GM12878 (cell line): ENCODE data around the gene LBH. TPM values are rescaled to one million over a fixed set of nuclear protein-coding genes. Genes with fewer than 3 reads are reported as not detected.

Experiments
- ASH2L ChIP-seq: fragments of 300-600, 200-600 bp; sonication (generic); IDR thresholded peaks from 2 replicates; pipeline ENCODE4 v1.6.1; 2017; ENCODE audit warnings: low read depth, mild to moderate bottlenecking, borderline replicate concordance
- BACH1 ChIP-seq: fragments of 450-650 bp; IDR thresholded peaks from 2 replicates; pipeline ENCODE4 v1.6.1; 2017; ENCODE audit warnings: mild to moderate bottlenecking, borderline replicate concordance
- BCL11A ChIP-seq: IDR thresholded peaks from 2 replicates; pipeline ENCODE4 v1.6.1; 2011; ENCODE audit warnings: low read depth, low read length
- BHLHE40 ChIP-seq, 2 experiments: fragments of 450-650 bp in 1 of 2; IDR thresholded peaks; 2 replicates each; pipeline ENCODE4 v1.6.1; 2011 to 2017; ENCODE audit warnings: low read depth in 2 of 2, borderline replicate concordance in 1 of 2, improper control_type of control experiment in 1 of 2, low read length in 1 of 2, mild to moderate bottlenecking in 1 of 2
- CREM ChIP-seq: IDR thresholded peaks from 2 replicates; pipeline ENCODE4 v1.6.1; 2014; ENCODE audit warnings: antibody characterized with exemption, low read depth
- DPF2 ChIP-seq: fragments of 450-650 bp; IDR thresholded peaks from 2 replicates; pipeline ENCODE4 v1.6.1; 2017; ENCODE audit warnings: mild to moderate bottlenecking
- FOXM1 ChIP-seq: IDR thresholded peaks from 2 replicates; pipeline ENCODE4 v1.6.1; 2012; ENCODE audit warnings: low read depth, mild to moderate bottlenecking, inconsistent platforms, low read length, moderate library complexity
- HDAC2 ChIP-seq: fragments of 200-600 bp; sonication (generic); IDR thresholded peaks from 2 replicates; pipeline ENCODE4 v1.6.1; 2017
- IKZF2 ChIP-seq, 2 experiments: fragments of 450-650 bp; IDR thresholded peaks; 2 replicates each; pipeline ENCODE4 v1.6.1; 2017; ENCODE audit warnings: mild to moderate bottlenecking in 2 of 2, moderate library complexity in 2 of 2
- MTA2 ChIP-seq: fragments of 450-650 bp; IDR thresholded peaks from 2 replicates; pipeline ENCODE4 v1.6.1; 2016; ENCODE audit warnings: low read depth, mild to moderate bottlenecking, moderate library complexity
- NBN ChIP-seq: fragments of 450-650 bp; IDR thresholded peaks from 2 replicates; pipeline ENCODE4 v1.6.1; 2016
- NFIC ChIP-seq: IDR thresholded peaks from 2 replicates; pipeline ENCODE4 v1.6.1; 2012; ENCODE audit warnings: low read depth, mild to moderate bottlenecking, inconsistent platforms, low read length, moderate library complexity
- NFYB ChIP-seq: IDR thresholded peaks from 2 replicates; pipeline ENCODE4 v1.6.1; 2011; ENCODE audit warnings: low read depth, mild to moderate bottlenecking, low read length, improper control_type of control experiment, moderate library complexity; ENCODE audit not compliant: insufficient read depth
- NR2C2 ChIP-seq: IDR thresholded peaks from 2 replicates; pipeline ENCODE4 v1.6.1; 2011; ENCODE audit warnings: borderline replicate concordance, low read depth; ENCODE audit not compliant: control insufficient read depth, insufficient read length
- PAX5 ChIP-seq: IDR thresholded peaks from 2 replicates; pipeline ENCODE4 v1.6.1; 2011; ENCODE audit warnings: low read depth, low read length, borderline replicate concordance
- RAD51 ChIP-seq: fragments of 450-650 bp; IDR thresholded peaks from 2 replicates; pipeline ENCODE4 v1.6.1; 2016; ENCODE audit warnings: moderate library complexity, mild to moderate bottlenecking, inconsistent platforms
- RB1 ChIP-seq: fragments of 450-650 bp; formaldehyde crosslinking; IDR thresholded peaks from 2 replicates; pipeline ENCODE4 v1.6.1; 2017; ENCODE audit warnings: mild to moderate bottlenecking, borderline replicate concordance
- RUNX3 ChIP-seq: IDR thresholded peaks from 2 replicates; pipeline ENCODE4 v1.6.1; 2012; ENCODE audit warnings: low read length, inconsistent platforms
- polyA plus RNA-seq, 11 experiments: library from polyadenylated mRNA; depleted of rRNA in 4 of 11; unstranded in 6 of 11; stranded (reverse) in 5 of 11; fragments of >200 nt; fragmentation: Nextera tagmentation in 4 of 11; fragmentation: Illumina TruSeq in 1 of 11; extraction: Ambion mirVana in 4 of 11; extraction: Trizol in 1 of 11; gene quantifications; 1 replicate in 1 of 11; 2 replicates in 10 of 11; pipeline versions ENCODE4 v1.2.1 to v1.2.3, GENCODE V29; 2011 to 2016; ENCODE audit warnings: inconsistent platforms in 2 of 11, missing spikeins in 2 of 11, low read depth in 1 of 11
- total RNA-seq, 4 experiments: library from RNA; depleted of rRNA in 3 of 4; stranded (reverse); fragments of >200 nt in 3 of 4; fragmentation: Illumina TruSeq in 1 of 4; extraction: Trizol in 1 of 4; gene quantifications; 2 replicates each; pipeline versions ENCODE4 v1.2.1 to v1.2.3, GENCODE V29; 2013 to 2021
- TF ChIP-seq, protein P1 (sequence below): IDR thresholded peaks from 2 replicates; pipeline ENCODE4 v1.6.1; 2011; ENCODE audit warnings: borderline replicate concordance, low read depth, mild to moderate bottlenecking, moderate library complexity, low read length; ENCODE audit not compliant: insufficient read depth, poor library complexity, severe bottlenecking
- TF ChIP-seq, protein P2 (sequence below): fragments of 150-350 bp; IDR thresholded peaks from 2 replicates; pipeline ENCODE4 v1.6.1; 2016; ENCODE audit warnings: low read depth, low read length
- TF ChIP-seq, protein P3 (sequence below): IDR thresholded peaks from 2 replicates; pipeline ENCODE4 v1.6.1; 2011; ENCODE audit warnings: low read depth, low read length, improper control_type of control experiment, borderline replicate concordance
- TF ChIP-seq, protein P4 (sequence below): fragments of 450-650 bp; IDR thresholded peaks from 2 replicates; pipeline ENCODE4 v1.6.1; 2017; ENCODE audit warnings: antibody characterized with exemption, mild to moderate bottlenecking, moderate library complexity

LBH gene
- total and polyA plus RNA-seq, 10 of the 15 experiments (the other 5 are each of a cell fraction or from before 2014, with no cell fraction given): 9.3 to 133 (median 34.1) TPM

DNA sequence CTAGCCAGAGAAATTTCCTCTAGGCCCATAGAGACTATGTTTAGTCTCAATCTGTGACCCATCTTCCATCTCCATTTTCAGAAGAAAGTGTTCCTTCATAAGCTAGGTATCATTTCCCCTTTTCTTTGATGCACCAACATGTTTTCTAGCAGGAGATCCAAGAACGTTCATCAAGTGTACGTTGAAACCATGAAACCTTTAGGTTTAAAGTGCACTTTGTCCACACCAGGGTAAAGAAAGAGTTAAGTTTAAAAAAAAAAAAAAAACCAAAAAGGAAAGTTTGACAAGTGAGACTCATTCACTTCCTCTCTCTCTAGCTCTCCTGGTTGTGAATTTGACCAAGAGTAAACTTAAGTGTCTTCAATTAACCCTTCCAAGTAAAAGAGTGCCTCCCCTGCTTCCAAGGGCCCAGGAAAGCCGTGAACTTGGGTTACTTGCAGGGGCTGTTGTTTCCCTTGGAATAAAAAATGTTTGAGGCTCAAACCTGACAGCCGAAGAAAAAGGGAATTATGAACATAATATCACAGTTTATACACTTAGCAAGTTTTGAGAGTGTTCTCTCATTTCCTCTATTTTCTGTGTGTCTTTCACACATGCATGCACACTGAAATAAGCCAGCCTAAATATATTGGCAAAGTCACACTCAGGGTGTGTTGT lies 56.7 kb downstream of the LBH start (continued):
- TF ChIP-seq NR2C2: no peak
- TF ChIP-seq, protein P1, sequence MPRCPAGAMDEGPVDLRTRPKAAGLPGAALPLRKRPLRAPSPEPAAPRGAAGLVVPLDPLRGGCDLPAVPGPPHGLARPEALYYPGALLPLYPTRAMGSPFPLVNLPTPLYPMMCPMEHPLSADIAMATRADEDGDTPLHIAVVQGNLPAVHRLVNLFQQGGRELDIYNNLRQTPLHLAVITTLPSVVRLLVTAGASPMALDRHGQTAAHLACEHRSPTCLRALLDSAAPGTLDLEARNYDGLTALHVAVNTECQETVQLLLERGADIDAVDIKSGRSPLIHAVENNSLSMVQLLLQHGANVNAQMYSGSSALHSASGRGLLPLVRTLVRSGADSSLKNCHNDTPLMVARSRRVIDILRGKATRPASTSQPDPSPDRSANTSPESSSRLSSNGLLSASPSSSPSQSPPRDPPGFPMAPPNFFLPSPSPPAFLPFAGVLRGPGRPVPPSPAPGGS: no peak
- 0 out of 2 replicates have a peak, but pooled peaks have one; percentile 13 for TF ChIP-seq CREM
- TF ChIP-seq, protein P2, sequence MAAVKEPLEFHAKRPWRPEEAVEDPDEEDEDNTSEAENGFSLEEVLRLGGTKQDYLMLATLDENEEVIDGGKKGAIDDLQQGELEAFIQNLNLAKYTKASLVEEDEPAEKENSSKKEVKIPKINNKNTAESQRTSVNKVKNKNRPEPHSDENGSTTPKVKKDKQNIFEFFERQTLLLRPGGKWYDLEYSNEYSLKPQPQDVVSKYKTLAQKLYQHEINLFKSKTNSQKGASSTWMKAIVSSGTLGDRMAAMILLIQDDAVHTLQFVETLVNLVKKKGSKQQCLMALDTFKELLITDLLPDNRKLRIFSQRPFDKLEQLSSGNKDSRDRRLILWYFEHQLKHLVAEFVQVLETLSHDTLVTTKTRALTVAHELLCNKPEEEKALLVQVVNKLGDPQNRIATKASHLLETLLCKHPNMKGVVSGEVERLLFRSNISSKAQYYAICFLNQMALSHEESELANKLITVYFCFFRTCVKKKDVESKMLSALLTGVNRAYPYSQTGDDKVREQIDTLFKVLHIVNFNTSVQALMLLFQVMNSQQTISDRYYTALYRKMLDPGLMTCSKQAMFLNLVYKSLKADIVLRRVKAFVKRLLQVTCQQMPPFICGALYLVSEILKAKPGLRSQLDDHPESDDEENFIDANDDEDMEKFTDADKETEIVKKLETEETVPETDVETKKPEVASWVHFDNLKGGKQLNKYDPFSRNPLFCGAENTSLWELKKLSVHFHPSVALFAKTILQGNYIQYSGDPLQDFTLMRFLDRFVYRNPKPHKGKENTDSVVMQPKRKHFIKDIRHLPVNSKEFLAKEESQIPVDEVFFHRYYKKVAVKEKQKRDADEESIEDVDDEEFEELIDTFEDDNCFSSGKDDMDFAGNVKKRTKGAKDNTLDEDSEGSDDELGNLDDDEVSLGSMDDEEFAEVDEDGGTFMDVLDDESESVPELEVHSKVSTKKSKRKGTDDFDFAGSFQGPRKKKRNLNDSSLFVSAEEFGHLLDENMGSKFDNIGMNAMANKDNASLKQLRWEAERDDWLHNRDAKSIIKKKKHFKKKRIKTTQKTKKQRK: no peak
- 0 out of 2 replicates have a peak, but pooled peaks have one; percentile 8 for TF ChIP-seq RAD51
- TF ChIP-seq DPF2: peak; percentile 92
- no peak for TF ChIP-seq NFYB
- TF ChIP-seq BHLHE40 (IDR thresholded peaks at IDR 0.05; ENCODE audit: borderline replicate concordance in 1 of 2, low read depth in 2 of 2, low read length in 1 of 2): peak in 1 of 2 experiments; percentile 49; a peak in 1 of 4 replicates
- peak; percentile 86 for TF ChIP-seq MTA2
- TF ChIP-seq IKZF2 (IDR thresholded peaks at IDR 0.05): peak; percentile 83 to 85; a peak in 3 of 4 replicates
- peak; percentile 39; the same call in 1 of the 2 replicates for TF ChIP-seq RB1
- TF ChIP-seq, protein P3, sequence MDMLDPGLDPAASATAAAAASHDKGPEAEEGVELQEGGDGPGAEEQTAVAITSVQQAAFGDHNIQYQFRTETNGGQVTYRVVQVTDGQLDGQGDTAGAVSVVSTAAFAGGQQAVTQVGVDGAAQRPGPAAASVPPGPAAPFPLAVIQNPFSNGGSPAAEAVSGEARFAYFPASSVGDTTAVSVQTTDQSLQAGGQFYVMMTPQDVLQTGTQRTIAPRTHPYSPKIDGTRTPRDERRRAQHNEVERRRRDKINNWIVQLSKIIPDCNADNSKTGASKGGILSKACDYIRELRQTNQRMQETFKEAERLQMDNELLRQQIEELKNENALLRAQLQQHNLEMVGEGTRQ: no peak
- no peak for TF ChIP-seq BCL11A
- peak; percentile 26; the same call in 1 of the 2 replicates for TF ChIP-seq BACH1
- TF ChIP-seq, protein P4, sequence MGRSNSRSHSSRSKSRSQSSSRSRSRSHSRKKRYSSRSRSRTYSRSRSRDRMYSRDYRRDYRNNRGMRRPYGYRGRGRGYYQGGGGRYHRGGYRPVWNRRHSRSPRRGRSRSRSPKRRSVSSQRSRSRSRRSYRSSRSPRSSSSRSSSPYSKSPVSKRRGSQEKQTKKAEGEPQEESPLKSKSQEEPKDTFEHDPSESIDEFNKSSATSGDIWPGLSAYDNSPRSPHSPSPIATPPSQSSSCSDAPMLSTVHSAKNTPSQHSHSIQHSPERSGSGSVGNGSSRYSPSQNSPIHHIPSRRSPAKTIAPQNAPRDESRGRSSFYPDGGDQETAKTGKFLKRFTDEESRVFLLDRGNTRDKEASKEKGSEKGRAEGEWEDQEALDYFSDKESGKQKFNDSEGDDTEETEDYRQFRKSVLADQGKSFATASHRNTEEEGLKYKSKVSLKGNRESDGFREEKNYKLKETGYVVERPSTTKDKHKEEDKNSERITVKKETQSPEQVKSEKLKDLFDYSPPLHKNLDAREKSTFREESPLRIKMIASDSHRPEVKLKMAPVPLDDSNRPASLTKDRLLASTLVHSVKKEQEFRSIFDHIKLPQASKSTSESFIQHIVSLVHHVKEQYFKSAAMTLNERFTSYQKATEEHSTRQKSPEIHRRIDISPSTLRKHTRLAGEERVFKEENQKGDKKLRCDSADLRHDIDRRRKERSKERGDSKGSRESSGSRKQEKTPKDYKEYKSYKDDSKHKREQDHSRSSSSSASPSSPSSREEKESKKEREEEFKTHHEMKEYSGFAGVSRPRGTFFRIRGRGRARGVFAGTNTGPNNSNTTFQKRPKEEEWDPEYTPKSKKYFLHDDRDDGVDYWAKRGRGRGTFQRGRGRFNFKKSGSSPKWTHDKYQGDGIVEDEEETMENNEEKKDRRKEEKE: no peak
- TF ChIP-seq NFIC: peak; percentile 79
- TF ChIP-seq RUNX3: peak; percentile 30
- peak; percentile 89 for TF ChIP-seq PAX5
- TF ChIP-seq ASH2L: peak; percentile 42; the same call in 1 of the 2 replicates
- peak; percentile 89 for TF ChIP-seq NBN
- 0 out of 2 replicates have a peak, but pooled peaks have one; percentile 7 for TF ChIP-seq FOXM1
- no peak for TF ChIP-seq HDAC2
